ENCODE results near the gene OR8B4. TPM values are rescaled to one million over a fixed set of nuclear protein-coding genes. Genes with fewer than 3 reads are reported as not detected.

The OR8B4 gene
- total RNA-seq, 1 experiment from 2014 or later: not detected

- H3K27ac ChIP-seq (ENCODE audit: low read depth, low read length): no peak overlapping the region
- POLR2A ChIA-PET: no interaction called here
- no peaks in the 10 kb centered on the region for H3K79me2 ChIP-seq (ENCODE audit: insufficient read depth, low read length)
- H3K9ac ChIP-seq (ENCODE audit: low read length): no peak overlapping the region
- no peaks in the 10 kb centered on the region for H3K9me3 ChIP-seq (ENCODE audit: control insufficient read depth in 1 of 2, insufficient read depth in 1 of 2, low read depth in 1 of 2, low read length in 2 of 2)
- H3K4me3 ChIP-seq (replicated peaks in 1 of 2; ENCODE audit: low read depth in 1 of 2, low read length in 2 of 2): no peak overlapping the region
- no peak overlapping the region for H2AFZ ChIP-seq (ENCODE audit: low read depth, low read length, poor library complexity, severe bottlenecking)
- ATAC-seq (no peak), DNase-seq (ENCODE audit: low read depth, low spot score) (no peak)
- RAD21 ChIA-PET (ENCODE audit: low non-redundant PET in 1 of 2, low total read pairs in 2 of 2, uncharacterized antibody in 2 of 2, unreplicated experiment in 2 of 2): interaction anchor here in 1 of 2 experiments (0.6 kb wide), 1 partner anchor 155 kb away, joined by 4 read pairs; no protein-coding TSS in a partner anchor
- no peak overlapping the region for H3K4me2 ChIP-seq (ENCODE audit: low read length)
- intact Hi-C loops (cut with micrococcal nuclease): no loop called here
- H3K9me2 ChIP-seq (ENCODE audit: insufficient read depth): no peaks in the 10 kb centered on the region
- H3K27me3 ChIP-seq (ENCODE audit: insufficient read depth, low read length): peaks cover 66% of the 10 kb centered on the region
- no peaks in the 10 kb centered on the region for H3K4me1 ChIP-seq (ENCODE audit: control insufficient read depth in 1 of 2, insufficient read depth in 2 of 2, low read length in 2 of 2)
- no TSS peak for BruUV-seq (replicated peaks)
- no peaks in the 10 kb centered on the region for H4K20me1 ChIP-seq (ENCODE audit: insufficient read depth)
- no peaks in the 10 kb centered on the region for H3K36me3 ChIP-seq (ENCODE audit: control insufficient read depth in 1 of 2, insufficient read depth in 2 of 2, low read length in 2 of 2)
- TF ChIP-seq ELF1 (IDR thresholded peaks at IDR 0.05; ENCODE audit: borderline replicate concordance, low read depth) (no peak), SRF (IDR thresholded peaks at IDR 0.05; ENCODE audit: low read depth) (no peak), REST (IDR thresholded peaks at IDR 0.05; ENCODE audit: low read depth) (no peak), MAX (IDR thresholded peaks at IDR 0.05) (no peak), CTCF (IDR thresholded peaks at IDR 0.05 in 2 of 3, conservative IDR thresholded peaks at IDR 0.05 in 1 of 3; ENCODE audit: borderline replicate concordance in 1 of 3, insufficient read depth in 1 of 3, low read depth in 2 of 3, low read length in 2 of 3) (no peak), TCF7L2 (IDR thresholded peaks at IDR 0.05; ENCODE audit: borderline replicate concordance, extremely low read depth, insufficient read depth, insufficient read length) (no peak), JUND (IDR thresholded peaks at IDR 0.05) (no peak), ZFX (IDR thresholded peaks at IDR 0.05) (no peak), ZNF274 (IDR thresholded peaks at IDR 0.05; ENCODE audit: low read depth, low read length) (no peak), CBX3 (IDR thresholded peaks at IDR 0.05; ENCODE audit: low read depth) (no peak)
- CTCF ChIA-PET: no interaction called here
Observed at GRCh38 chr11:124467381-124467927, 42.8 kb upstream of the OR8B4 start.

Data from HCT116 (cell line).